ENCODE measurements around the gene MACROD2.

DNA sequence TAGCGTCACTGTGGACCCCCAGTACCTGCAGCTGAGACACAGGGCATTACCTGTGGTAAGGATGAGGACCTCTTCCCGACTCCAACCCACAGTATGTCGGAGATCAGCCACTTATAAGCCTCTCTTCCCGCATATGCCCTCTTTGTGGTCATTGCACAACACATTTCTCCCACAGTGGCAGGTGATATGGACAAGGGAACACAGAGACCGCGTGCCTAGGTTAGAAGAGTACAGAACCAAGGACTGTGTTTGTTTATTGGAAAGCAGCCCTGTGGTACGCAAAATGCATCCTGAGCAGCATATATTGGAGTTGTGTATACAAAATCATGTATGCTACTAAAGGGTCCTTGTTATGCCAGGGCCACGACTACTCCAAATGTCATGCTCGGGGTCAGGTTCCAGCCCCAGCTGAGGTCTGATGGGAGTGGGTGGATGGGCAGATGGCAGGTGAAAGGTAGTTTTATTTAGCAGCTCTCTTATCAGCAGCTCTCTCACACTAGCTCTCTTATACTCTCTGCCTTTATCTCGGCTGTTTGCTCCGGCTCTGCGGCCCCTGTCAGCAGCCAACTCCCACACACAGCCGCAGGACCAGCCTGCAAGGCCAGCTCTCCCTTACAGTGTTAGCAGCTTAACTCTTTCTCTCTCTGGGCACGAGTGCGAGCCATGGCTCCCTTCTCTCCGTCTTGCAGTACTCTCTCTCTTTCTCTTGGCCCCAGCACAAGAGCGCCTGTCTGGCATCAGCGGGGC, 2009.0 kb downstream of the MACROD2 start:
- TF ChIP-seq, protein P1, sequence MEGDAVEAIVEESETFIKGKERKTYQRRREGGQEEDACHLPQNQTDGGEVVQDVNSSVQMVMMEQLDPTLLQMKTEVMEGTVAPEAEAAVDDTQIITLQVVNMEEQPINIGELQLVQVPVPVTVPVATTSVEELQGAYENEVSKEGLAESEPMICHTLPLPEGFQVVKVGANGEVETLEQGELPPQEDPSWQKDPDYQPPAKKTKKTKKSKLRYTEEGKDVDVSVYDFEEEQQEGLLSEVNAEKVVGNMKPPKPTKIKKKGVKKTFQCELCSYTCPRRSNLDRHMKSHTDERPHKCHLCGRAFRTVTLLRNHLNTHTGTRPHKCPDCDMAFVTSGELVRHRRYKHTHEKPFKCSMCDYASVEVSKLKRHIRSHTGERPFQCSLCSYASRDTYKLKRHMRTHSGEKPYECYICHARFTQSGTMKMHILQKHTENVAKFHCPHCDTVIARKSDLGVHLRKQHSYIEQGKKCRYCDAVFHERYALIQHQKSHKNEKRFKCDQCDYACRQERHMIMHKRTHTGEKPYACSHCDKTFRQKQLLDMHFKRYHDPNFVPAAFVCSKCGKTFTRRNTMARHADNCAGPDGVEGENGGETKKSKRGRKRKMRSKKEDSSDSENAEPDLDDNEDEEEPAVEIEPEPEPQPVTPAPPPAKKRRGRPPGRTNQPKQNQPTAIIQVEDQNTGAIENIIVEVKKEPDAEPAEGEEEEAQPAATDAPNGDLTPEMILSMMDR (IDR thresholded peaks at IDR 0.05) = no peak
- no peak for TF ChIP-seq EZH2 (IDR thresholded peaks at IDR 0.05; ENCODE audit: borderline replicate concordance, insufficient read depth, low read depth, low read length, poor library complexity, severe bottlenecking)
